ENCODE measurements around the gene HNRNPA1.

Gene HNRNPA1

DNA sequence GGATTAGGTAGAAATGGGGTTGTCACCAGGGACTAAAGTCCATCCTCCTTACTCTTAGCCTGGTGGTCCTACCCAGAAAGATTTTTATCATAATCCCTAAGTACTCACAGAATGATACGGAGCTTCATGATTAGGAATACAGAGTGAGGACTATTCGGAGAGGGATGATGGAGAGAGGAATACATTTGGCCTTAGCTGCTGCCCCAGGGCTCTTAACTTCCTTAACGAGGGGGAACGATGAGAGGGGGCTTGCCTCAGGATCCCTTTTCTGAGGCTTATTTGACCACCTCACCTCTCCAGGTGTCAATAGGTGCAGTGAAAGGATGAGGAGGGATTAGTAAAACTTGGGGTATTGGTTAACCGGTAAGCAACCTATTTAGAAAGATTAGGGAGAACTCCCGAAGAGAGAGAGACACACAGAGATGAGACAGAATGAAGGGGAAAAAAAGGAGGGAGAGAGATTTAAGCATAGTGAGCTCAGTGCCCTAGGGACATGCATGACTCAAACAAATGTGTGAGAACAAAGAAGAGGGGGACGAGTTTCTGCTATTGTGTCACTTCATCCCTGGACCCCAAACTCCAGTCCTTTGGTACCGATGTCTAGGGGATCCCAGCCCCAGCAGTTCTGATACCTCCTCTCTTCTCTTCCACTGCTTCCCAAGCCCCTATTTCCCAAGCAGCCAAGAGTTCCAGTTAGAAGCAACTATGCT is 19.1 kb downstream of the HNRNPA1 start:
- CTCF ChIA-PET, result interaction anchor here (0.7 to 3.7 kb wide), 14 partner anchors 9 to 81 kb away, joined by 3 to 28 read pairs (median 3); partner anchors contain the start of gene COPZ1
- H3K4me3 ChIP-seq (ENCODE audit: low read depth, low read length), result no peak overlapping the region
- TF ChIP-seq, protein P1, sequence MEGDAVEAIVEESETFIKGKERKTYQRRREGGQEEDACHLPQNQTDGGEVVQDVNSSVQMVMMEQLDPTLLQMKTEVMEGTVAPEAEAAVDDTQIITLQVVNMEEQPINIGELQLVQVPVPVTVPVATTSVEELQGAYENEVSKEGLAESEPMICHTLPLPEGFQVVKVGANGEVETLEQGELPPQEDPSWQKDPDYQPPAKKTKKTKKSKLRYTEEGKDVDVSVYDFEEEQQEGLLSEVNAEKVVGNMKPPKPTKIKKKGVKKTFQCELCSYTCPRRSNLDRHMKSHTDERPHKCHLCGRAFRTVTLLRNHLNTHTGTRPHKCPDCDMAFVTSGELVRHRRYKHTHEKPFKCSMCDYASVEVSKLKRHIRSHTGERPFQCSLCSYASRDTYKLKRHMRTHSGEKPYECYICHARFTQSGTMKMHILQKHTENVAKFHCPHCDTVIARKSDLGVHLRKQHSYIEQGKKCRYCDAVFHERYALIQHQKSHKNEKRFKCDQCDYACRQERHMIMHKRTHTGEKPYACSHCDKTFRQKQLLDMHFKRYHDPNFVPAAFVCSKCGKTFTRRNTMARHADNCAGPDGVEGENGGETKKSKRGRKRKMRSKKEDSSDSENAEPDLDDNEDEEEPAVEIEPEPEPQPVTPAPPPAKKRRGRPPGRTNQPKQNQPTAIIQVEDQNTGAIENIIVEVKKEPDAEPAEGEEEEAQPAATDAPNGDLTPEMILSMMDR (IDR thresholded peaks at IDR 0.05; ENCODE audit: insufficient read depth, low read length, missing control alignments), result no peak
- POLR2A ChIA-PET, result interaction anchor here (0.6 to 2.8 kb wide), 5 partner anchors 11 to 35 kb away, joined by 3 to 12 read pairs (median 3); partner anchors contain the start of gene HNRNPA1
- DNase-seq (ENCODE audit: low read depth, low spot score), result no peak

DNA sequence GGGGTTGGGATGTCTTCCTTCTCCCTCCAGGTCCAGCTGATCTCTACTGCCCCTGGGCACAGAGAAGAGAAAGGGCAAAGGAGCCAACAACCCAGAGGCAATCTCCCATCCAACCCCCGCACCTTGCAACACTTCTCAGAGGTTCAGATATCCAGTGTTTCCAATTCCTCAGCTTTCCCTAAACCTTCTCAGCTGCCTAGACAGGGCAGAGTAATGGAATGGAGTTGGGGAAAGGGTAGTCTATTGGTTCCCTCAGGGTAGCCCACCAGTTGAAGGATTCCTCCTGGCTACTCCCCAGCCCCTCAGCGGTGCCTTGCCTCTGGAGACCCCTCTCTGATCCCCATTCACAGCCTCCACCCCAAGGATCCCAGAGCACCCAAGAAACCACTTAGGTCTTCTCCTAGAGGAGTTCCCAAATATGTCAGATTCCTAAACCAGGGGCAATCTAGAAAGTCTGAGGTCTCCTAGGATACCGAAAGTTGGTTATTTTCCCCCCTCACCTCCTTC is 19.8 kb downstream of the HNRNPA1 start:
- TF ChIP-seq, protein P1 (IDR thresholded peaks at IDR 0.05; ENCODE audit: insufficient read depth, low read length, missing control alignments), result no peak
- ChIA-PET CTCF (interaction anchor here (0.8 to 3.7 kb wide), 11 partner anchors 7 to 80 kb away, joined by 3 to 28 read pairs (median 7); partner anchors contain the start of gene COPZ1), POLR2A (interaction anchor here (0.5 to 2.8 kb wide), 6 partner anchors 11 to 42 kb away, joined by 3 to 12 read pairs (median 3); partner anchors contain the start of gene HNRNPA1)
- peak overlapping the region; percentile 49 for H3K4me3 ChIP-seq (ENCODE audit: low read depth, low read length)
- no peak for DNase-seq (ENCODE audit: low read depth, low spot score)

DNA sequence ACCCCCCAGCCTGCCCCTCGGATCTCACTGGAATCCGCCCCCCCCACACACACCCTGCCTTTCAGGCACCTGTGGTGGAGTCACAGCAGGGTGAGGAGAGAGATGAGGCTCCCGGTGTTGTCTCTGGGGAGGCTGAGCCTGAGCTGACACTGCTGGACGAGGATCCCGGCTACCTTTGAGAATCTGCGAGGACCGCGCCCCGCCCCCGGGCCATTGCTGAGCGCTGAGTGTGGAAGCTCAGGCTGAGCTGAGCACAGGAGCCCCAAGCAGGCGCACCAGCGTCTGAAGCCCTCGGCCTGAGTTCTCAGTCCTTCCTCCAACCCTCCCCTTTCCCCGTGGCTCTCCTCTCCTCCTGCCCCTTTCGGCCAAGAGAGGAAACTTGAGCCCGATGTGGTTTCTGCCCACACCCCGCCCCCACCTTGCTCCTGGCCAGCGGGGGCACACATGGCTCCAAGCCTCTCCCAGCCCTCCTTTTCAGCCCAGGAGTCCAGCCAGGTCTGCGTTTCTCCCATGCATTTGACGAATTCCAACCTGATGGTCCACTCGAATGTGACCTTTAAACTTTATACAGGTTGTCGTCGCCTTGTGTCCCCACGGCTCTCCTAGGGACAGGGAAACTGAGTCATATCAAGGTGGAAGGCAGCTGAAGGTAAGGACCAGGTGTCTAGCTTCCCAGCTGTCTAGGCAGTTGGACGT is 20.4 kb downstream of the HNRNPA1 start, which contains the start of gene NFE2:
NFE2 (minus strand) TSS at position 284 of the 696 bp plus-strand sequence. CDS start 5,767 bp downstream, outside the sequence.
- DNase-seq (ENCODE audit: low read depth, low spot score), result no peak
- H3K4me3 ChIP-seq (ENCODE audit: low read depth, low read length), result peak within 1 kb of the TSS; percentile 49
- CTCF ChIA-PET, result interaction anchor here (1.1 to 3.7 kb wide), 10 partner anchors 8 to 81 kb away, joined by 3 to 28 read pairs (median 6); partner anchors contain the start of gene COPZ1
- POLR2A ChIA-PET, result interaction anchor here (0.5 to 2.8 kb wide), 3 partner anchors 12 to 42 kb away, joined by 3 to 12 read pairs (median 8); partner anchors contain the start of gene HNRNPA1
- TF ChIP-seq, protein P1 (IDR thresholded peaks at IDR 0.05; ENCODE audit: insufficient read depth, low read length, missing control alignments), result peak; percentile 23

DNA sequence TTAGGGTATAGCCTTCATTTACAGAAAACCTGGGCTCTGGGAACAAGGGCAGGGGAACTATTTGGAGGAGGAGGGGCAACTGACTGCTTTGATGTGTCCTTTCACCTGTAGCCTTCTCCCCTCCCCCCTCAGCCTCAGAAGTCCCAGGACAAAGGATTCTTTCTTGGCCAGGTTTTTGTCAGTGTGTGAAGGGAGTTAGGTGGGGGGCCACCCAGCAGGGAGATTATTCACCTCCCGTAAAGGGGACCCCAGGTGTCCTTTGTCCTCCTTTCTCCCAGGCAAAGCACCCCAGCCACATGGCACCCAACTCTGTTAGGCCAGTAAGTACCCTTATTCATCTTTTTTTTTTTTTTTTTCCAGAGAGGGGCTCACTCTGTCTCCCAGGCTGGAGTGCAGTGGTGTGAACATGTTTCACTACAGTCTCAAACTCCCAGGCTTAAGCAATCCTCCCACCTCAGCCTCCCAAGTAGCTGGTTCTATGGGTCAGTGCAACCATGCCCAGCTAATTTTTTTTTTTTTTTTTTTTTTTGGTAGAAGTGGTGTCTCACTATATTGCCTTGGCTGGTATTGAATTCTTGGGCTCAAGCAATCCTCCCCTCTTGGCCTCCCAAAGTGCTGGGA is 21.0 kb downstream of the HNRNPA1 start:
- TF ChIP-seq, protein P1 (IDR thresholded peaks at IDR 0.05; ENCODE audit: insufficient read depth, low read length, missing control alignments), result no peak
- DNase-seq (ENCODE audit: low read depth, low spot score), result no peak
- H3K4me3 ChIP-seq (ENCODE audit: low read depth, low read length), result no peak overlapping the region
- ChIA-PET CTCF (interaction anchor here (0.8 to 3.7 kb wide), 10 partner anchors 9 to 83 kb away, joined by 3 to 12 read pairs (median 6); partner anchors contain the start of gene COPZ1), POLR2A (interaction anchor here (2.3 to 2.8 kb wide), 2 partner anchors 12 to 21 kb away, joined by 8 to 12 read pairs; partner anchors contain the start of gene HNRNPA1)

DNA sequence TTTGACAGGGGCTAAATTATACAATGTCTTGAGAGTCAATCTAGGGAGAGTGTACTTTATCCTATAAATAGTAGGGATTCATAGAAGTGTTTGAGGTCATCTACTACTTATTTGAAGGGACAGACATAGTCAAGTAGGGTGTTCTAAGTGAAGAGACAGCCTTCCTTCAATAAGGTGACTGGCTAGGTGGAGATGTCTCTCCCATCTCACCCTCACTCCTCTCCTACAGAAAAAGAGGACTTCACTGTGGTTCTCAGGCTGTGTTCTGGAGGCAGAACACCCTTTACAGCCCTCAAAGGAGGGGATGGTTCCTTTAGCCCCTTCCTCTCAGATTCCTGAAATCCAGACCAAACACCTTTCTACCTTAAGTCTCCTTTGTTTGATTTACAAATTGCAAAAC is 23.1 kb downstream of the HNRNPA1 start:
- CTCF ChIA-PET, result no interaction called here
- DNase-seq (ENCODE audit: low read depth, low spot score), result no peak
- POLR2A ChIA-PET, result no interaction called here
- TF ChIP-seq, protein P1 (IDR thresholded peaks at IDR 0.05; ENCODE audit: insufficient read depth, low read length, missing control alignments), result no peak
- no peak overlapping the region for H3K4me3 ChIP-seq (ENCODE audit: low read depth, low read length)
